OCI-M2 (cell line): ENCODE measurements around the gene ZBP1.

ENCODE experiments used
- DNase-seq: peaks from one replicate; lab custom pipeline; 2025; ENCODE audit not compliant: unreplicated experiment; lab: John Stamatoyannopoulos, UW

The ZBP1 gene

DNA sequence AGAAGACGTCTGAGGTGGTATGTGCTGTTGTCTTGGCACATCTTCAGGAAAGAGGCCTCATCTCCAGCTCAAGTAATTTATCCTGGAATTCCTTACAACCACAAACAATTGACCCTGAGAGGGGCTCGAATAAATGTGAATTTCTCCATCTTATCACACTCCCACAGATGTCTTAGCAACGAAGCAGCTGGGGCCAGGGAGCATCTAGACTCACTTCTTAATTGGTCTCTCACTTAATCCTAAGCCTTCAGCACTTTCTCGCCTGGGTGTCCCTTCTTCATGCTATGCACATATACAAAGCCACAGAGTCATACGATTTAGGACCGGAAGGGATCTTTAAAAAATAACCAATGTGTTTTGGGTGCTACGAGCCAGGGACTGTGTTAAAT is 32.2 kb downstream of the ZBP1 start:
- no peak for DNase-seq

DNA sequence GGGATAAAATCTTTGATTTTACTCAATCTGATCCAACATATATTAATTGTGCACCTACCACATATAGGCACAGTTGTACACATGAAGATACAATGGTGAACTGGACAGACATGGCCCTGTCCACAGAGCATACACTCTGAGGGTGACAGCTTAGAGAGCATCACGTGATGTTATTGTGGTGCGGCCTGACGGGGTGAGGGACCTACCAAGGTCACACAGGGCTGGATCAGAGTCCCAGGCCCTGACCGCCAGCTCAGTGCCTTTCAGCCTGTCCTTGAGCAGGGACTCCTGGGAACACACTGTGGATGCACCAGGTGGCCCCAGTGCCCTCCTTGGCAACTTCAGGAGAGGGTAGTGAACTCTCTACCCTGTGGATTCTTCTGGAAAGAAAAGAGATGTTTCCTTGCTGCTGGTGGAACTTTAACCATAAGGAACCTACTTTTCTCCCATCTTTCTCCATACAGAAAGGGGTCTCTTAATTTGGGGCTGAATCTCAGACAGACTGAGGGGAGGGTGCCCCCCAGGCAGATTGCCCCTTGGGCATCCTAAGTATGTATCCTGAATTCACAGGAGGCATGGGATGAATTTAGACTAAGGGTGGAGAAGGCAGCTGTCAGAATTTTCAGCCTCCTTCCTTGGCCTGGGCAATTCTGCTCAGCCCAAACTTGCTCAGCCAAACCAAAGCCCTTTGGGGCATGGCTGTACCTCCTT is 32.8 kb downstream of the ZBP1 start:
- DNase-seq = no peak

DNA sequence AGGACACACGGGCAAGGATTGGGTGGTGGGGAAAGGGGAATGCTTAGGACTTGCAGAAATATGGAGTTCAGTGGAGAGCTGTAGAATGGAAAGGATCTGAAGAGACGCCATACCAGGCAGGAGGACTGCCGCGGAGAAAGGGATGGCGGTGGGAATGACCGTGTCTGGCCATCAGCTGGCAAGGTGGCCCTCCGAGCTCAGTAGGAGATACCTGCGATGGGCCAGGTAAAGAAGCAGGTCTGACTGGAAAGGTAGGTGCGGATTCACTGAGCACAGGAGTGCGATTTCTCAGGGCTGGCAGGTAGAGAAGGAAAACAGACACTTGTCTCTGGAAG is 33.3 kb downstream of the ZBP1 start:
- no peak for DNase-seq

DNA sequence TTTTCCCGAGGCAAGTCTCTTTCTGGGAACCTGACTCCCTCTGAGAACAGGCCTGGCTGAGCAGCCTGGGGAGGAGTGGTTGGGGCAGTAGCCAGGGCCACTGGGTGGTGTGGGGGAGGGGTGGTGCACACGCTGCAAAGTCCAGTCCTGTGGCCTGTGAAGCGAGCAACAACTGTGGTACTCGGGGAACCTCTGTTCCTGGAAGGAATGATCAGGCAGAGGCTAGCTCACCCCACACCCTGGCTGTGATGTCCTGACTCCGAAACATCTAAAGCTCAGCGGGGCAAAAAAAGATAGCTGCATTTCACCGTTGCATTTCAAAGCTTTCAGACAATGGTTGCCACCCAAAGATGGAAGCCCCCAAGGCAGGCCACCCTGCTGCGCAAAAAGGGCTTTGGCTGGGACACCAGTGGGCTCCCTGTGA is 33.8 kb downstream of the ZBP1 start:
- DNase-seq = no peak

DNA sequence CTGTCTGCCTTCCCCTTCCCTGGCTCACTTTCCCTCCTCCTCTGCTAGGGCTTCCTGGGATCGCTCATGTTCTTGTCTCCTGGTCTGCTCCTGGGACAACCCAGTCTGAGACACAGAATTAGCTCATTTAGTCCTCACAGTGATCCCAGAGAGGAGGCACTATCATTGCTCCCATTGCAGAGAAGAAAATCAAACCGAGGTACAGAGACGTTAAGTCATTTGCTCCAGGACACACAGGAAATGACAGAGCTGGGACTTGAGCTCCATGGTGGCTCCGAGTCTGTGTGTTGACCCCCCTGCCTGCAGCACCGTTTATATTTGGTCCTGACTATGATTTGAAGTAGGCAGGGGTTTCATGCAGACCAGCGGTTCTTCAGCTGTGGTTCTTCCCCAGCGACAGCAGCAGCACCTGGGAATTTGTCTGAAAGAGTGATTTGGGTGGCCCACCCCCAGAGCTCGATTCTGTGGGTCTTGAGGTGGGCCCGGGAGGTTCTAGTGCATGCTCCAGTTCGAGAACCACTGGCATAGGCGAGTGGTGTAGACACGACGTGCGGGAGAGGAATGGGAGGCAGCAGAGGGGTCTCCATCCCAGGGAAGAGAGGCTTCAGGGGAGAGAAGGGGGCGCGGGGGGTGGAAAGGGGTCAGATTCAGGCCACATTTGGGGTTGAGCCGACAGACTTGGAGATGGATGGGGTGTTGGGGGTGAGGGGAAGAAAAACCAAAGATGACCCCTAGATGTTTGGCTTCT is 34.6 kb downstream of the ZBP1 start:
- DNase-seq = no peak

DNA sequence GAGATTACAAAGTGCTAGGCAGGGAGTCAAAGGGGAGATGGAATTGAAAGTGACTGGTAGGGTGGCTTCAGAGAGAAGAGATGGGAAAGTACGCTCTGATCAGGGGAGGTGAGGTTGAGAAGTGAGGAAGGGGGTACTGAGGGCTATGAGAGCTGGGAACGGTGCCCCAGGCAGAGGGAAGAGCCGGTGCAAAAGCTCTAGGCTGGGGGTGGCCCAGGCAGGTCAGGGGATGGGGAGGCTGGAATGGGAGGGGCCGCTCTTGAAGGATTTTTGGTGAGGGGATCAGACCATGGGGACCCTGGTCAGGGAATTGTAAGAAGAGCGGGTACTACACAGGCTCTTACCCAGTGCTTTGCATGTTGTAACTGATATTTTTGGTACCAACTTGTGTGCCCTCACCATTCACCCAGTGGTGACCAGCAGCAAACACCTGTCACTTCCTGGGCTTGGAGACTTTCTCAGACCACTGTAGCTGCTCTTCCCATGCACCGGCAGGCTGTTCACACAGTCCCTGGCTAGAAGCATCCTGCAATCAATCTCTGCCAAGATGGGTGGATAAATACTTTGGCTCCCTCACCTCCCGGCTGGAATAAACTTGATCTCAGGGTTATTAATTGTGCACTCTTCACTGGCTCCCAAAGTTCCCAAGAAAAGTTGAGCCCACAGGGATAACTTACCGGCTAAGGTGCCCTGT is 35.3 kb downstream of the ZBP1 start:
- no peak for DNase-seq

DNA sequence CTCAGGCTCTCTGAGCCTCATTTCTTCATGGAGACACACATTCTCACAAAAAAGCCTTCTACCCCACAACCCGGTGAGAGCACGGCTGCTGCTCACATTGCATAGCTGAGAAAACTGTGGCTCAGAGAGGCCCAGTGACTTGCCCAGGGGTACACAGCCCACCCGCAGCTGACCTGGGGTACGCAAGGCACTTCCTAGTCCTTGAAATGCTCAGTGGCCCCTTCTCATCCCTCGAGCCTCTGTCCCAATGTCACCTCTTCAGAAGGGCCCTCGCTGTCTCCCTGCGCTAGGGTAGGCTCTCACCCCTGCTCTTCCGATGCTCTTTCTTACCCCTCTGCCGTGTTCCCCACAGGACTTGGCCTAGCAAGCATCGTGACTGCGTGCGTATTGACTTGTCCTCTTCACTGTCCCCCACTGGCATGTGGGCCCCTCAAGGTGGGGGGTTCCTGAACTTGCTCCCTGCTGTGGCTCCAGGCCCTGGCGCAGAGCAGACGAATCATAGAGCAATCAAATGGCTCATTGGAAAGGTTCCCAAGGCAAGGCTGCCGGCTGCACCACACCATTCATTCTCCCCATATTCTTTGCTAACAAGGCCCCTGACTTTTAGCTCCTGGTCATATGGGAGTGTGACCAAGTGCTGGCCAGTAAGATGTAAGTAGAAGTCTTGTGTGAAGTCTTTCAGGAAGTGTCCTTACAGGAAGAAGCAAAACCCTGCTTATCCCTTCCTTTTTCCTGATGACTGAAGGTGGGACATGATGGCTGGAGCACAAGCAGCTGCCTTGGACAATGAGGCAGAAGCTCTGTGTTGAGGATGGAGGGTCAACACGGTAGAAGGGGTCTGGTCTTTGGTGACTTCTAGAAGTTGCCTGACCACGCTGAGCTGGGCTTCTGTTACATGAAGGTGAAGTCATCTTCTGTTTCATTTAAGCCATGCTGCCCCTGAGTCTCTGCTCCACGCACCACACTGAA is 36.7 kb downstream of the ZBP1 start:
- no peak for DNase-seq

DNA sequence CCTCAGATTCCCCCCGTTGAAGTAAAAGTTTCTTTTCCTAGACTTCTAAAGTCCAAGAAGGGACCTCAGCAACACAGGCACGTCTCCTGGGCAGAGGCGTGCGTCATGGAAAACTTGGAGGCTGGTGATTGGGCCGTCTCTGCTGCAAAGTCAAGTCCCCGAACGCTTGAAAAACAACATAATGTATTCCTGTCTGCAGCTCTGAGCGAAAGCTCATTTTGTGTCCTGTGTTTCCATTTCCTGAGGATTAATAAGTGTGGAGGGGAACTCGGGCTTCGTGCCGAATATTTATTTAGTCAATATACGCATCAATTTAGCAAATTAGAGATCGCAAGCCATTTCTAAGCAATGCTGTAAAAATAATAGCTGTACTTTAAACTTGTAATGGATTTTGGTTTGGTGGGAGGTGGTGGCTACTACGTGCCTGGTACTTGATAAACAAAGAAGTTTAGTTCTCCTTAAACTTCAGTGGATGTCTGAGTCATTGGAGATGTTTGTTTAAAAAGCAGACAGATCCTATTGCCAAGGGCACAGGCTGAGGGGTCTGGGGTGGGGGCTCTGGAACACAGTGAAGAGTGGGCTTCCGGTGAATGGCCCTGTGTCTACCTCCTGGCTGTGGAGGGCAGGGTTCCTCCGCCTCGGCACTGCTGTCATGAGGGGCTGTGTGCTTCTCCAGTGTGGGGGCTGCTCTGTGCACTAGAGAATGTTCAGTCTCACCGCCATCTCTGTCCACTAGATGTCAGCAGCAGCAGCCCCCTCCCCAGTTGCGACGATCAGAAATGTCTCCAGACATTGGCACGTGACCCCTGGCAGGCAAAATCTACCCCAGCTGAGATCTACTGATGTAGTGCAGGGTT is 37.6 kb downstream of the ZBP1 start:
- DNase-seq = no peak

DNA sequence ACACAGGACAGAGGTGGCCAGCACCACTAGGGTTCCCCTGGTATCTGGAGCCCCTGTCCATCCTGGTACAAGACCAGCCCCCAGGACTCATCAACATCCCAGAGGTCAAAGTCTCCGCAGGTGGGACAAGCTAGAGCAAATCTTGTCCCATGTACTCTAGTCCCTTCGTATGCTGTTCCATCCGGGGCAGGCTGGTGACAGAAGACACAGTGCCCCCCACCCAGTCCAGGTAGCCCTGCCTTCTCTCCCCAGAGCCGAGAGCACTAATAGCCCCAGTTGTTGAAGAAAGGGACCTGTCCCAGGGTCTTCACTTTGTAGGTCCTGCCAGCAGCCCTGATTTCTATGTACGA is 38.2 kb downstream of the ZBP1 start:
- DNase-seq = no peak

DNA sequence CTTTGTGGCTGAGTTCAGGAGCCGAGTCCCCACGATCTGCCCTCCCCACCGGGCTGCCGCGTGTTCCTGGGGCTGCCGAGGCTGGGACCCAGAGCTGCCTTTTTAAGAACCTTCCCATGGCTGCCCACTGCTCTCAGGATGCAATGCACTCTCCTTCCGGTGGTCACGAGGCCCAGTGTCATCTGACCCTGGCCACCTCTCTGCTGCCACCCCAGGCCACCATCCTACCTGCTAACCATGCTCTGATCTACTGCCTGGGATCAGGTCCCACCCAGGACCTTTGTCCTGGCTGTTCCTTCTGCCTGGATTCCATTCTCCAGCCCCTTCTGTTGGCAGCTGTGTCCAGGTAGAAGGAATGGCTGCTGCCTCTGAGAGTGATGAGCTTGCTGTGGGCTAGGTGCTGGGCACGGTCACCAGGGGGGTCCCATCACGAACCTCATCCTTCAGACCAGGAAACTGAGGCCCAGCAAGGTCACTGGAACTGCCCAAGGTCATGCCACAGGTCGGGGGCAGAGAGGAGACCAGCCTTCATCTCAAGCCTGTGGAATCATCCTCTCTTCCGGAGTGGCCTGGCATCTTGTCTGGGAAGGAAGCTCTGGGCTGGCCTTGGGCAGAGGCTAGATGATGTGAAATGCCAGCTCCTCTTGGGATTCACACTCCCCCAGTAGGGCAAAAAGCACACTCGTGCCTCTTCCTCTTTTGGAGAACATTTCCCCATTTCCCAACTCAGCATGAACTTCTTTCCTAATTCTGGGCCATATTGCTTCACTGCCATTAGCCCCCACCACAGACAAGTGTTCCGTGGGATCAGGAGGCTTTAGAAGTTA is 38.8 kb downstream of the ZBP1 start:
- no peak for DNase-seq

DNA sequence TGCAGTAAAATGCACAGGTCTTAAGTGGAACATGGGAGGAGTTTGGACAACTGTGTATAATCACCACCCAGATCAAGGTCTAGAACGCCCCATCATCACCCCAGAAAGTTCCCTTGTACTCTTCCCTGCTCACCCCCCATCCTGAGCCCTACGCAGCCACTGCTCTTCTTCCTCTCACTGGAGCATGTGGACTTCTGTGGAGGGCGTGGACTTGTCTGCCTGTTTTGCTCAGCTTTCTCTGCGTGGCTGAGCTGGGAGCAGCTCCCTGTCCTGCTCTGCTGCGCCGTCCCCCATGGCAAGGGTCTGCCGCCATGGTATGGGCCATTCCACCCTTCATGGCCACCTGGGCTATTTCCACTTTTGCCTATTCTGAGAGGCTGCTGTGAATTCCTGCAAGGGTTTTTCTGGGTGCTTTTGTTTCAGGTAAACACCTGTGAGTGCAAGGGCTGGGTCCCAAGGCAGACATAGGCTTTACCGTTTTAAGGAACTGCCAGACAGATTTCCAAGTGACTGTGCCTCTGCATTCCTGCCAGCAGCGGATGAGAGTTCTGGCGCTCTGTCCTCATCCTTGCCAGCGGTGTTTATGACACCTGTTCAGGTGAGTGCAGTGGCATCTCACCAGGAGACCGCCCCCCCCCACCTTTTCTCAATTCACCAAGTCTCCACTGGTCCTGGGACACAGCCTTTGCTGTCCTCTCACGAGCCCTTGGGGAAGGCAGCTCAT is 39.6 kb downstream of the ZBP1 start:
- no peak for DNase-seq

DNA sequence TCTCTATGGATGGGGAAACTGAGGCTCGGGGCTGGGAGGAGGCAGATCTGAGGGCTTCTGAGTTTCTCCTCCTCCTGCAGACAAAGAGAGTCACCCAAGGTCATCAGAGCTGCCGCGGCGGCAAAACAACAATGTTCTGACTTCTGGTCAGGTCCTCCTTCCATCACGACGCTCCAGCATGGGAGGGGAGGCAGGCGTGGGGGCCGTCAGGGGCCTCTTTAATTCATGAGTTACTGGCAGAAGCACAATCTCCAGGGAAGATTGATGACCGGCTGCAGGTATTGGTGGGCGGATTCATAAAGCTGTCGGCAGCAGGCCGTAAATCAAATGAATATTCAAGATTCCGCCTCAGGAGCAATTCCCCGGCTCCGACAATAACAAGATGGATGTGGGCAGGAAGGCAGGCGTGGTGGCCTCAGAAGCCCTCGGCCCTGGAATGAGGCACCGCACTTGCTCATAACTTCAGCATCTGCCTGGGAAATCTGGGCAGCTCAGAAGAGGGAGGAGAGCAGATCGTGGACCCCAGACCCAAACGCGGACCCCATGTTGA is 40.3 kb downstream of the ZBP1 start:
- no peak for DNase-seq

DNA sequence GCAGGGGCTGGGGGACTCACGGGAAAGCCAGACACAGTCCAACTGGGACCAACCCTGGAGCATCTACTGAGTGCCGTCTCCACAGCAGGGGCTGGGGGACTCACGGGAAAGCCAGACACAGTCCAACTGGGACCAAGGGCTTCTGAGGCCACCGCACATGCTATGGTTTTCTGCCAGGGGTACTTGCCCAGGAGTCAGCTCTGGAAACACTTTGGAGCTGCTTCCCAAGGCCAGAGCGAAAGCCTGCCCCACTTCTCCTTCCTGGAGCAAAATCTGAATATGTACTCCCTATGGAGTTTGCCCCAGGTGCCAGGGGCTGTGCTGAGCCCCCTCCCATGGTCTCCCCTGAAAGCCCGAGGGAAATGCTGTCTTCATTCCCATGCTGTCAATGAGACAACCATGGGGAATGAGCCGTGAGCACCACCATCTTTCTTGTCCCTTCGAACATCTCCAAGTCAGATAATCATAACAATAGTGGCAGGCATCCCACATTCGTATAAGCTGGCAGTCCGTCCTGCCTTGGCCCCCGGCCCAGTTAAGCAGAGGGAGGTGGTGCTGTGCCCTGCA is 40.8 kb downstream of the ZBP1 start:
- no peak for DNase-seq

DNA sequence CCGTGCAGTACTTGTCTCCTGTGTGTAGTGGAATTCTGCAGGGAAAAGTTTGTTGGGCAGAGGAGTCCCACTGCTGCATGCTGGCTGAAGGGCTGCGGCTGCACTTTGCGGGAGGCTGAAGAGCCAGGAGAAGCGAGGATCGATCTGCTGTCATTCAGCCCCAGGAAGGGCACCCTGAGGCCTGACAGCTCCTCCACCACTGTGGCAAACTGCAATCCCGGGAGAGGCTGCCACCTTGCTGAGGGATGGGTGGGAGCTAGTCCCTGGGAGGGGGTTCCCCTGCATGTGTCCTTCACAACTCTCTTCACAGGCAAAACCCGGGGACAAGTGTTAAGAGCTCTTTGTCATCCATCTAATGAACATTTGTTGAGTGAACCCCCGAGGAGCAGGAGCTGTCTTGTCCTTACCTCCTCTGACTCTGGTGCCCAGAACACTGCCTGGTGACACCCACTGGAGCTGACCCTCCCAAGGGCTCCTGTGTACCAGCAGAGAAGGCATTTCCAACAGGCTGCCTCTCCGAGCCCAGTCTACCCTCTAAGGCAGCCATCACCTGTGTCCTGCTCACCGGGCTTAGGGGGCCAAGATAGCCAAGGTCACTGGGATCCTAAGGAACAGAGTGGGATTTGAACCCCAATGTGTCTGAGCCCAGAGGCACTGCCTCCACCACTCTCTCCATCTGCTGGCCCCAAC is 41.6 kb downstream of the ZBP1 start:
- no peak for DNase-seq

DNA sequence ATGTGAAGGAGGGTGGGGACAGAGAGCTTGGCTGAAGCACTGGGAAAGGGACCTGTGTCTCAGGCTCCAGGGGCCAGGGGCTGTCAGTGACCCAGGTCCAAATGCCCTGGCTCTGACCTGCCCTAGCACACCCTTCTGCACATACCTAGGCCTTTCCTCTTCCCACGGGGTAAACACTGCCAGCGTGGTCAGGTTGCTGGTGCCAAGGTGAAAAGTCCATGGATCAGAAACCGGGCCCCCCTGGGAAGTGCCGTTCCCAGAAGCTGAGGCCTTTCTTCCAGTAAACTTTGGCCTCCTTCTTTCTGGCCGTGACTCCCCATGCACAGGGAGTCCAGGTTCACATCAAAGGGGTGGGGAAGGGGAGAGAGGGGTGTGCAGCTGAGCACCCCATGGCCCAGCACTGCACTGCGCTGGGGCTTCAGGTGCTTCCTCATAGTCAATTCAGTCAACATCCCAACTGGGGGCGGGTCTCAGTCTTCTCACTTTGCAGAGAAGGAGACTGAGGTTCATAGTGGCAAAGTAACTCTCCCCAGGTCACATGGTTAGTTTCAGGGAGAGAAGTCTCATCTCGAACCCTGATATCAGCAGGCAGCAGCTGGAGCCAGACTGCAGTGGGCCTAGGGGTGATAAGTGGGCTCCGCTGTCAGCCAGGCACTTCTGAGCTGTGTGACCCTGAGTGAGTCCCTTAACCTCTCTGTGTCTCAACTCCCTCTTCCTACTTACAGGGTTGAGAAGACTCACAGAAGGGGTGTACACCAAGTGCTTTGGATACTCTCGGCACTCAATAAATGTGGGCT is 42.3 kb downstream of the ZBP1 start:
- DNase-seq = no peak

DNA sequence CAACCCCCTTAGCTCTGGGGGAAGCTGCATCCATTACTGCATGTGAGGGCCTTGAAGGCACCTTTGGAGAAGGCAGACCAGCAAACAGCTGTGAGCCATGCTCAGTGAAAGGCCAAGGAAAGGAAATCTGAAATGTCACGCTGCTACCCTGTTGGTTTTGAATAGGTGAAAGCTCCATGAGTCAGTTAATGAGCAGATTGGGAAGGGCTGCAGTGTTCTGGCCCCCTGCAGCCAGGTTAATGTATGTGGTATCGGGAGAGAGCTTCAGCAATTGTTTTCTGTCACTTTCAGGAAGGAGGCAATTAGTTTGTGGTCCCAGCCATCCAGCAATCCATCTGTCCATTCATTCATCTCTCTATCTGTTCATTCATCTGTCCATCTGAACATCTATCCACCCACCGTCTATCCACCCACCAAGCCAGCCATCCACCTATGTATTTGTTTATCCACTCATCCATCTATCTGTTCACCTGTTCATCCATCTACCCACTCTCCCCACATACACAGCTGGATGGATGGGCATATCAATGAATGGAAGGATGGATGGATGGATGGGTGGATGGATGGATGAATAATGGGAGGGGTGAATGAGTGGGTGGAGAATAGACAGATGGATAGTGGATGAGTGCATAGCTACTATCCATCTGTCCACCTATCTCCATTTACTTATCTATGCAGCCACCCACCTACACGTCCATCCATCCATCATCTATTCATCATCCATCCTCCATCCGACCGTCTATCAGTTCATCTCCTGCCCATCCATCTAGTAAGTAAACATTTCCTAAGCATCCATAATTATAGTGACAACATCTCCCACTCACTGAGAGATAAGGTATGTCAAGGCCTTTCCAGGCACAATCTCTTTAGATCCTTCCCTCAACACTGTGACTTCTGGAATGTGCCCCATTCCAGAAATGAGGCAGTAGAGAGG is 43.3 kb downstream of the ZBP1 start:
- DNase-seq = no peak
